Pancreas (tissue), 10 donors: ENCODE data around the gene MYLK. TPM values are rescaled to one million over a fixed set of nuclear protein-coding genes. Genes with fewer than 3 reads are reported as not detected.

Experiments used
- ATAC-seq, 4 donors: fragments of 200-7000 bp; cut with Tn5 transposase; one replicate each; pipeline versions ENCODE4 v1.8.0 to v1.9.1; 2020; ENCODE audit warnings: mild to moderate bottlenecking in 4 of 4, moderate library complexity in 4 of 4
- DNase-seq, 6 donors: peaks; one replicate each; pipeline ENCODE4 v3.0.0-alpha.2; 2020
- FAIRE-seq: peaks from 2 replicates; lab custom pipeline; 2012; peaks lifted over from hg19 to GRCh38; lab: Jason Lieb, UNC
- H3K27ac ChIP-seq, 4 donors: fragments of 200-600 bp; sonication (generic); 1 replicate in 3 of 4; 2 replicates in 1 of 4; pipeline versions ENCODE4 v1.5.0 to v1.8.0; 2020
- H3K27me3 ChIP-seq, 4 donors: fragments of 200-600 bp; one replicate each; pipeline ENCODE4 v1.8.0; 2021
- H3K36me3 ChIP-seq, 3 donors: fragments of 200-600 bp; sonication (generic) in 1 of 3; one replicate each; pipeline versions ENCODE4 v1.5.0 to v1.8.0; 2020 to 2021
- H3K4me1 ChIP-seq, 3 donors: fragments of 200-600 bp; one replicate each; pipeline ENCODE4 v1.8.0; 2021
- H3K4me3 ChIP-seq, 4 donors: fragments of 200-600 bp; sonication (generic) in 2 of 4; one replicate each; pipeline versions ENCODE4 v1.5.0 to v1.8.0; 2020 to 2021
- H3K9me3 ChIP-seq, 4 donors: fragments of 200-600 bp; one replicate each; pipeline ENCODE4 v1.8.0; 2021
- WGBS, 2 donors: extraction: QIAGEN DNeasy Blood & Tissue Kit; methylation state at CpG; one replicate each; pipeline ENCODE4 v1.1.7; 2013; 5-methylcytosine and 5-hydroxymethylcytosine counted together
- intact Hi-C, 3 donors: fragments of 100-400 bp; cut with DNase I; formaldehyde crosslinking; loops; one replicate each; pipeline versions ENCODE4 v1.11.1 to v1.14.2; 2022
- polyA plus RNA-seq, 2 donors: library from polyadenylated mRNA; stranded (reverse); fragments of 200-250 nt; gene quantifications; one replicate each; pipeline ENCODE4 v1.2.3, GENCODE V29; 2013
- total RNA-seq, 6 donors: library from RNA; stranded (reverse); fragmentation: NEBNext Ultra II Directional in 4 of 6; extraction: Animal tissue kit (Norgen Biotek cat#: 25700) in 4 of 6; gene quantifications; one replicate each; pipeline versions ENCODE4 v1.2.1 to v1.2.4, GENCODE V29; 2021 to 2023
- TF ChIP-seq, protein P1 (sequence below), 4 donors: fragments of 200-600 bp; sonication (generic) in 3 of 4; IDR thresholded peaks; one replicate each; pipeline versions ENCODE4 v1.5.0 to v1.8.0; 2021; ENCODE audit warnings: antibody characterized with exemption in 4 of 4
- donor health status: healthy with polysubstance abuse.
- donor health status: DM: no; HTN: no; CAD: no; lungs with moderate emphysema.
- donor health status: DM: no; HTN: no; CAD: no.
- donor health status: control.
- donor health status: control.
- donor health status: Bipolar disorder and iron deficiency.
- donor health status: DM: yes; HTN: yes; CAD: no.
- donor health status: DM: no; HTN: no; CAD: no.
- donor health status: DM: no; HTN: no; CAD: no.
- donor health status: DM: yes; HTN: yes; CAD: no.

Gene MYLK
- total and polyA plus RNA-seq, 8 donors, result 3.1 to 12.0 (median 6.7) TPM

GRCh38 chr3:123611082-123611481, 273.1 kb downstream of the MYLK start:
- H3K36me3 ChIP-seq, result no peaks in the 10 kb centered on the region
- FAIRE-seq (no peak), ATAC-seq (no peak), DNase-seq (no peak)
- no peak overlapping the region for H3K4me3 ChIP-seq
- H3K27me3 ChIP-seq, result no peaks in the 10 kb centered on the region
- peaks cover 0 to 10% (median 10%) of the 10 kb centered on the region in 3 donors for H3K4me1 ChIP-seq
- TF ChIP-seq, protein P1, sequence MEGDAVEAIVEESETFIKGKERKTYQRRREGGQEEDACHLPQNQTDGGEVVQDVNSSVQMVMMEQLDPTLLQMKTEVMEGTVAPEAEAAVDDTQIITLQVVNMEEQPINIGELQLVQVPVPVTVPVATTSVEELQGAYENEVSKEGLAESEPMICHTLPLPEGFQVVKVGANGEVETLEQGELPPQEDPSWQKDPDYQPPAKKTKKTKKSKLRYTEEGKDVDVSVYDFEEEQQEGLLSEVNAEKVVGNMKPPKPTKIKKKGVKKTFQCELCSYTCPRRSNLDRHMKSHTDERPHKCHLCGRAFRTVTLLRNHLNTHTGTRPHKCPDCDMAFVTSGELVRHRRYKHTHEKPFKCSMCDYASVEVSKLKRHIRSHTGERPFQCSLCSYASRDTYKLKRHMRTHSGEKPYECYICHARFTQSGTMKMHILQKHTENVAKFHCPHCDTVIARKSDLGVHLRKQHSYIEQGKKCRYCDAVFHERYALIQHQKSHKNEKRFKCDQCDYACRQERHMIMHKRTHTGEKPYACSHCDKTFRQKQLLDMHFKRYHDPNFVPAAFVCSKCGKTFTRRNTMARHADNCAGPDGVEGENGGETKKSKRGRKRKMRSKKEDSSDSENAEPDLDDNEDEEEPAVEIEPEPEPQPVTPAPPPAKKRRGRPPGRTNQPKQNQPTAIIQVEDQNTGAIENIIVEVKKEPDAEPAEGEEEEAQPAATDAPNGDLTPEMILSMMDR (IDR thresholded peaks at IDR 0.05), result no peak
- intact Hi-C loops, result no loop called here
- no peaks in the 10 kb centered on the region for H3K9me3 ChIP-seq
- no peak overlapping the region for H3K27ac ChIP-seq

- TF ChIP-seq, protein P1 (IDR thresholded peaks at IDR 0.05), result no peak
- Histone ChIP-seq H3K36me3 (no peaks in the 10 kb centered on the region), H3K9me3 (no peaks in the 10 kb centered on the region), H3K4me3 (no peak overlapping the region), H3K4me1 (peaks cover 0 to 16% (median 14%) of the 10 kb centered on the region in 3 donors), H3K27ac (no peak overlapping the region), H3K27me3 (no peaks in the 10 kb centered on the region)
- 90 to 96% methylated on average over 3 of the region's 3 CpGs for WGBS, 2 donors
- DNase-seq (no peak), ATAC-seq (no peak), FAIRE-seq (no peak)
- intact Hi-C loops, result no loop called here
These were observed 273.8 kb downstream of the MYLK start for GRCh38 chr3:123610331-123610730.

DNA sequence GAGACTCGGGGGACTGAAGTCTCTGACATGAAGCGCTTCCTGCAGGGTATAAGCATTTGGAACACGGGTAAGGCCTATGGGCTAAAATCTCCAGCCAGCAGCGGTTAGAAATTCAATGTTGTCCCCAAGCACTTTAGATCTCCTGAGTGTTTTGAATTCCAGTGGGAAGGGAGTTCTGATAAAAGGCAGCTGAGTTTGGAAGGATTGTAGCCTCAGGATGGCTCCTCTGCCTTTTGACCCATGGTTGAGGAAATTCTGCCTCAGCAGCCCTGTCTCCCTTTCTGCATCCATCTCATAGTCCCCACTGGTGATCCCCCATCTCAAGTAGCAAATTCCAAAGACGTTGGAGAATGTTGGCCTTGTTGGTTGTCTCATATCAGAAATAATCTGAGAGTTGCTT, 275.1 kb downstream of the MYLK start:
- Histone ChIP-seq H3K36me3 (no peaks in the 10 kb centered on the region), H3K4me3 (no peak overlapping the region), H3K27me3 (no peaks in the 10 kb centered on the region), H3K27ac (no peak overlapping the region), H3K9me3 (no peaks in the 10 kb centered on the region), H3K4me1 (peaks cover 0 to 17% (median 14%) of the 10 kb centered on the region in 3 donors)
- 81 to 83% methylated on average over 5 of the region's 5 CpGs for WGBS, 2 donors
- no peak for FAIRE-seq
- ATAC-seq, result no peak
- intact Hi-C loops, result no loop called here
- TF ChIP-seq, protein P1 (IDR thresholded peaks at IDR 0.05), result no peak
- no peak for DNase-seq

DNA sequence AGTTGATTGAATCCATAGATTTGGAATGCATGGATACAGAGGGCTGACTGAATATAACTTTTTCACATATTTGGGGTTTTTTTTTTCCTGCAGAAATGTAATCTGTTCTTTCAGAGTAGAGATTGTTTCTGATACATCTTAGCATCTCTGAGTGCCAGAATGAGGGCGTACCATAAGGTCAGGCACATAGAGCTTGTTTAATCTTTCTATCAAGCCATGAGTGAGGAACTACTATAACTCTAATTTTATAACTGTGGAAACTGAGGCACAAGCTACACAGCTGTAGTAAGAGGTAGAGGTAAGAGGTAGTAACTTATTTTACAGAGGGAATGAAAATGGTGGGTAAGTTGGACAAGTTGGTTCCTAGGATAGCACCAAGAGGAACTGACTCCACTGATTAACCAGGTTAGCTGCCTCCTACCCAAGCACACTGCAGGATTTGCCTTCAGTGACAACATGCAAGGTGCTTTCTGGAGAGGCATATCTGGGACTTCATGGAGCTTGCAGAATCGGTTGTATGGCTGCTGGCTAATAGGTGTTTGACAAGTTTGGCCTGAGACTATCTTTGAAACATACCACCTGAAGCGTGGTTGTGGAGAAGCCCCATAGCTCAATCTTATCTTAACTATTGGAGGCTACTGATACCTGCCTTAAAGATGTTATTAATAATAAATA, 275.7 kb downstream of the MYLK start:
- TF ChIP-seq, protein P1 (IDR thresholded peaks at IDR 0.05), result no peak
- H3K27me3 ChIP-seq, result no peaks in the 10 kb centered on the region
- intact Hi-C loops, result no loop called here
- FAIRE-seq (no peak), DNase-seq (no peak), ATAC-seq (no peak)
- no peaks in the 10 kb centered on the region for H3K9me3 ChIP-seq
- peaks cover 0 to 17% (median 14%) of the 10 kb centered on the region in 3 donors for H3K4me1 ChIP-seq
- H3K27ac ChIP-seq, result no peak overlapping the region
- H3K4me3 ChIP-seq, result no peak overlapping the region
- H3K36me3 ChIP-seq, result no peaks in the 10 kb centered on the region
- WGBS, 2 donors, result 65 to 76% methylated on average over 3 of the region's 3 CpGs

DNA sequence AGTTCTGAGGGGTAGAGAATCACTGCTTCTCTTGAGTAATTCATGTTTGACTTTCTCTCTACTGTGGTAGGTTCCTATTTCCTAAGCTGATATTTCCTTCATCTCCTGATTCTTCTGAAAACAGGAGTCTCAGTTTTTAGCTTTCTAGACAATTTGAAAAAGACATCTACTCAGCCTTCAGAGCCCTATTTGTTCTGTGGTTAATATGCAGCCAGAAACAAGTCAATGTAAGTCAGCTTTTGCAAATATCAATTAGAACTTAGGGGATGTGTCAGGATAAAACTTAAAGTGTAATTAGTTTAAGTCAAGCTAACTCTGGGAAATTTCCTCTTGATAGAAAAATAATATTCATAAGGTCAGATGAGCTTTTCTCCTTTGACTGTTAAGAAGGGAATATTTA, 277.6 kb downstream of the MYLK start:
- peak overlapping the region in 1 of 4 donors; percentile 44 for H3K27ac ChIP-seq
- no peak for FAIRE-seq
- intact Hi-C loops, result no loop called here

More for the DNA sequence above, 277.6 kb downstream of the MYLK start:
- Histone ChIP-seq H3K36me3 (no peaks in the 10 kb centered on the region), H3K27me3 (no peaks in the 10 kb centered on the region), H3K9me3 (no peaks in the 10 kb centered on the region), H3K4me1 (peaks cover 0 to 26% (median 19%) of the 10 kb centered on the region in 3 donors), H3K4me3 (no peak overlapping the region)
- no peak for DNase-seq
- peak in 1 of 4 donors; percentile 11 for ATAC-seq
- TF ChIP-seq, protein P1 (IDR thresholded peaks at IDR 0.05), result no peak
